Measurements from ENCODE around the gene SWI5.
"Not testable (repeated sequence)": the region's sequence is repeated elsewhere in the genome, so short reads cannot be mapped to it uniquely, and the experiment has no call there.

The SWI5 gene

GRCh38 chr9:128276008-128276573 is at the start of gene SWI5:
SWI5 (plus strand) TSS chr9:128276276.
- peak; percentile 100 for DNase-seq

GRCh38 chr9:128226412-128226801 is 49.7 kb upstream of the SWI5 start:
- DNase-seq = no peak

GRCh38 chr9:128230897-128231296 is 45.2 kb upstream of the SWI5 start:
- not testable (repeated sequence) for DNase-seq

- DNase-seq = no peak
Measured at GRCh38 chr9:128231638-128232527, 44.2 kb upstream of the SWI5 start.

- no peak for DNase-seq
Measured at GRCh38 chr9:128232528-128233428, 43.3 kb upstream of the SWI5 start.

GRCh38 chr9:128233817-128234406 is 42.2 kb upstream of the SWI5 start:
- DNase-seq = no peak

- no peak for DNase-seq
Measured at GRCh38 chr9:128242124-128242523, 34.0 kb upstream of the SWI5 start.

GRCh38 chr9:128242828-128243214 is 33.3 kb upstream of the SWI5 start:
- no peak for DNase-seq

GRCh38 chr9:128243215-128244018 is 32.7 kb upstream of the SWI5 start:
- DNase-seq = no peak

- no peak for DNase-seq
Measured at GRCh38 chr9:128244091-128244836, 31.8 kb upstream of the SWI5 start.

GRCh38 chr9:128244837-128245231 is 31.2 kb upstream of the SWI5 start:
- no peak for DNase-seq

GRCh38 chr9:128245421-128246151 is 30.5 kb upstream of the SWI5 start:
- DNase-seq = no peak

GRCh38 chr9:128246471-128246870 is 29.6 kb upstream of the SWI5 start:
- no peak for DNase-seq

GRCh38 chr9:128247226-128247803 is 28.8 kb upstream of the SWI5 start:
- no peak for DNase-seq

GRCh38 chr9:128249558-128249907 is 26.5 kb upstream of the SWI5 start:
- no peak for DNase-seq

- DNase-seq = no peak
Measured at GRCh38 chr9:128249908-128250838, 25.9 kb upstream of the SWI5 start.

GRCh38 chr9:128250839-128251731 is 25.0 kb upstream of the SWI5 start:
- no peak for DNase-seq

GRCh38 chr9:128251732-128252100 is 24.4 kb upstream of the SWI5 start:
- no peak for DNase-seq
